VCaP (cell line): ENCODE results near the gene CAPRIN1.

Experiments used
- H3K27ac ChIP-seq: fragments of 450-650 bp; 2 replicates; pipeline ENCODE4 v1.5.1; 2017
- TF ChIP-seq, protein P1 (sequence below): fragments of 450-650 bp; conservative IDR thresholded peaks from 2 replicates; pipeline ENCODE4 v1.5.1; 2017; ENCODE audit warnings: mild to moderate bottlenecking, moderate library complexity

Gene CAPRIN1

DNA sequence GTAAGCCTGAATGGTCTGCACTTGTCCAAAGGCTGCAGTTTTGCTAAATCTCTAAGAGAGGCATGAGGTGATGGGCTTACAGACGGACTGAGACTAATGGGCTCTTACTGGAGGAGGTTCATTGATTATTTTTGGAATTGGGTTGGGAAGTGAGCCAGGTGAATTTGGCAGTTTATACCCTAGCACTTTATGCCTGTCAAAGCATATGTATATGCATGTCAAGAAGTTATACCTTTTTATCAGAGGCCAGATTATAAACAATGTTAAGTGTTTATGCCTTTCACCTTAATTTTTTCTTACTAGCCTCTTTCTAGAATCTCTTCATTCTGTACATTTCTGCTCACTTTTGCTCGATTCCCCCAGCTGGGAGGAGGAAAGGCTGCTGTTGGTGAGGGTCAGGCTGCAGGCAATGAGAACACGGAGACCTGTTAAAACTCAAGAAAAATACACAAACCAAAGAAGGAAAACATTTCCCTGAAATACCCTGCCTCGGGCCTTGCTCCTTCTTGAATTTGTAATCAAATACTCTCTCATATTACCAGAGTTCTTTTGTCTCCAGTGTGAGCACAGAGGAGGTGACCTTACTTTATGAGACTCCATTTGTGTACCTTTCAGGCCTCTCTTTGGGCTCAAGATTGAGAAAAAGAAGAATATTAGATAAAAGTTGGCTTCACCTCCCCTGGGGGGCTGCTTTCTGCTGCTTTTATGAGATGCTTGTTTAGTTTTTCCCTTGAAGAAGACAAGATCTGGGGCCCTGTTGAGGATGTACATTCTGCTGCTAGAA lies 73.5 kb downstream of the CAPRIN1 start:
- no peak overlapping the region for H3K27ac ChIP-seq
- TF ChIP-seq, protein P1, sequence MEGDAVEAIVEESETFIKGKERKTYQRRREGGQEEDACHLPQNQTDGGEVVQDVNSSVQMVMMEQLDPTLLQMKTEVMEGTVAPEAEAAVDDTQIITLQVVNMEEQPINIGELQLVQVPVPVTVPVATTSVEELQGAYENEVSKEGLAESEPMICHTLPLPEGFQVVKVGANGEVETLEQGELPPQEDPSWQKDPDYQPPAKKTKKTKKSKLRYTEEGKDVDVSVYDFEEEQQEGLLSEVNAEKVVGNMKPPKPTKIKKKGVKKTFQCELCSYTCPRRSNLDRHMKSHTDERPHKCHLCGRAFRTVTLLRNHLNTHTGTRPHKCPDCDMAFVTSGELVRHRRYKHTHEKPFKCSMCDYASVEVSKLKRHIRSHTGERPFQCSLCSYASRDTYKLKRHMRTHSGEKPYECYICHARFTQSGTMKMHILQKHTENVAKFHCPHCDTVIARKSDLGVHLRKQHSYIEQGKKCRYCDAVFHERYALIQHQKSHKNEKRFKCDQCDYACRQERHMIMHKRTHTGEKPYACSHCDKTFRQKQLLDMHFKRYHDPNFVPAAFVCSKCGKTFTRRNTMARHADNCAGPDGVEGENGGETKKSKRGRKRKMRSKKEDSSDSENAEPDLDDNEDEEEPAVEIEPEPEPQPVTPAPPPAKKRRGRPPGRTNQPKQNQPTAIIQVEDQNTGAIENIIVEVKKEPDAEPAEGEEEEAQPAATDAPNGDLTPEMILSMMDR = no peak

DNA sequence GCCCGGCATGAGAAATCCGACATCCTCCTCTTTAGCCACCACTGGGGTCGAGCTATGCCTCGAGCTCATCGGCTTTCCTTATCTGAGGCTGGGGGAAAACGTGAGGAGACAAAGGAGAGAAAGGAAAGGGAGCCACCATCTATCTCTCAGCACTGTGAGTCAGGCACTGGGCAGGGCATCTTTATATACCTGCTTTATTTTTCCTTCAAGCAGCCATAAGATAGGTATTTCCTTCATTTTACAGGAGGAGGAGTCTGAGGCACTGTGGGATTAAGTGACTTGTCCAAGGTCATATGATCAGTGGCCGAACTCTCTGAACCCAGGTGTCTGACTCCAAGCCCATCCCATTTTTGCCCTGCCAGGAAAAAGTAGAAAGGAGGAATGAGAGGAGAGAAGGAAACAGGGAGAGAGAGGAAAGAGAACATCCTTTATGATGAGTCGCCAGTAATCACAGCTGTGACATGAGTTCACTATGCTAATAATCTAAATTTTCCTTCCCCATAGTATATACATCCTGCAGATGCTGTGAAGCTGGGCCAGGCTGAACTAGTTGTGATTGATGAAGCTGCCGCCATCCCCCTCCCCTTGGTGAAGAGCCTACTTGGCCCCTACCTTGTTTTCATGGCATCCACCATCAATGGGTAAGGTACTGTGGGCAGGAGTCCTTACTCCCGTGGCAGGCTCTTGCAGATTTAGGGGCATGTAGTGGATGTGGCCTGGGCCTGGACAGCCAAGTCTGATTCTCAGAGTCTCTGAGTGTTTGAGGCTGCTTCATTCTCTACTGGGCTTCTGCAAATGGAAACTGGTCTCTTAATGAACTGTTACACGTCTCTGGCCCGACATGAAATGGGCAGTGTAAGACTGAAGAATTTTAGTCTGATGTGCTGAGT lies 75.7 kb downstream of the CAPRIN1 start:
- TF ChIP-seq, protein P1 = no peak
- H3K27ac ChIP-seq = no peak overlapping the region

DNA sequence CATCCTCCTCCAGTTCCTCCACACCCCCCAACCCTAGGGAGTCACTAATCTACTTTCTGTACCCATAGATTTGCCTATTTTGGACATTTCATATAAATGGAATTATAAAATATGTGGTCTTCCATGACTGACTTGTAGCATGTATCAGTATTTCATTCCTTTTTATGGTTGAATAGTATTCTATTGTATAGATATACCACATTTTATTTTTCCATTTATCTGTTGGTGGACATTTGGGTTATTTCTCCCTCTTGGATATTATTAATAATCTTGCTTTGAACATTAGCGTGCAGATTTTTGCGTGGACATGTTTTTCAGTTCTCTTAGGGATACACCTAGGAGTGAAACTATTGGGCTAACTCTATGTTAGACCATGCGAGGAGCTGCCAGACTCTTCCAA lies 77.3 kb downstream of the CAPRIN1 start:
- TF ChIP-seq, protein P1 = no peak

DNA sequence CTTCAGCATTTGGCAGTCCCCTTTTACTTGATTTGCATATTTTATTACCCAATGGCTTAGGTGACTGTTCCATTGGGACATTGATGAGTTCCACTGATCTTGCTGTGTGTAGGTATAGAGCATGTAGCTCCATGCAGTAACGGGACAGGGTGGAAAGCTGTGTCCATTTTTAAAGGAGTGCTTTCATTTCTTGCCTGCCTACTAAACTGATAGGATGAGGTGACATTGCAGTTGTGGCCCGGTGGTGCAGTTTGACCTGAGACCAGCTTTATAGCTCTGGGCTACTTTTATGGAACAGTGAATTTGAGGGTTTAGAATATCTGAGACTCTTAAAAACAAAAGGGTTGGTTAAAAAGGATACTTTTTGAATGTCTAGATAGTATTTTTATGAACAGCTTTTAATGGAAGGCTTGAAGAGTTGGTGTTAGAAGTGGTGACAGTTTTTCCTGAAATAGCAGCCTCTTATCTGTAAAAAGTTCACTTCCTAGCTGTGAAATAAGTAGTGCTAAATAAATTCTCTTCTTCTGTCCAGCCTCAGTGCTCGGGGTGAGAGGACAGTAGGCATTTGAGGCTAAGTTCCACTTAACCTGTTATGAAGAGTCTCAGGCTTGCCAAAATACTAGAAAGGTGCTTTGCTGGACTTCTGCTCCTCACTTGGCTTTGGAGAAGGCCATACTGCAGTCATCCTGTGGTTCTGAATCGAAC lies 80.9 kb downstream of the CAPRIN1 start:
- TF ChIP-seq, protein P1 = no peak
- H3K27ac ChIP-seq = no peak overlapping the region

More for the DNA sequence above, 77.3 kb downstream of the CAPRIN1 start:
- no peak overlapping the region for H3K27ac ChIP-seq

DNA sequence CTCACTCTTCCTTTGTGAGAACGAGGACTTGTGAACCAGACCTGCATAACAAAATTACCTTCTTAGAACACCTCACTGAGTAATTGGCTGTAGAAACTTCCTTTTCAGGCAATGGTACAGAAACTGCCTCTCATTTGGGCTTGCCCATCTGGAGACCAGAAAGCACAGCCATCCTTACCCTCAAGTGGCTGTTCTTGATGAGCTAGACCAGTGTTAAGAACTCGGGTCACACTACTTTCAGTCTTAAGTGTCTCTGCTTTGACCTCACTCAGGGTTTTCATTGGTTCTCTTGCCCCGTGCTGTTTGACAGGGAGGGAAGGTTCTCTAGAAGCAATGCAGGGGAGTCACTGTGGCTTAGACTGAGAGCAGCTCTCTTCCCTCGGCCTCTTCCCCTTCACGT lies 83.2 kb downstream of the CAPRIN1 start:
- H3K27ac ChIP-seq = no peak overlapping the region
- TF ChIP-seq, protein P1 = no peak

DNA sequence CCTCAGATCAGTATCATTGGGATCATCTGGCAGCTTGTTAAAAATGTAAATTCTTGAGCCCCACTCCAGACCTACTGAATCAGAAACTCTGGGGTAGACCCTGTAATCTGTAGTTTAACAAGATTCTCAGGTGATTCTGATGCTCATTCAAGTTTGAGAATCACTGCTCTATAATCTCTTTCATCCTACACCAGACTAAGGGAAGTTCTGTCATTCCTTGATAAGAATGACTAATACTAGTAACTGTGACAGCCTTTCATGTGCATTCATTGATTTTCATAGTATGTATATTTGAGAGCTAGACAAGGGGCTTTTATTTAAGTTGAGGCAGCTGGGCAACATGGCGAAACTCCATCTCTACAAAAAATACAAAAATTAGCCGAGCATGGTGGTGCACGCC lies 83.9 kb downstream of the CAPRIN1 start:
- no peak overlapping the region for H3K27ac ChIP-seq
- TF ChIP-seq, protein P1 = no peak

DNA sequence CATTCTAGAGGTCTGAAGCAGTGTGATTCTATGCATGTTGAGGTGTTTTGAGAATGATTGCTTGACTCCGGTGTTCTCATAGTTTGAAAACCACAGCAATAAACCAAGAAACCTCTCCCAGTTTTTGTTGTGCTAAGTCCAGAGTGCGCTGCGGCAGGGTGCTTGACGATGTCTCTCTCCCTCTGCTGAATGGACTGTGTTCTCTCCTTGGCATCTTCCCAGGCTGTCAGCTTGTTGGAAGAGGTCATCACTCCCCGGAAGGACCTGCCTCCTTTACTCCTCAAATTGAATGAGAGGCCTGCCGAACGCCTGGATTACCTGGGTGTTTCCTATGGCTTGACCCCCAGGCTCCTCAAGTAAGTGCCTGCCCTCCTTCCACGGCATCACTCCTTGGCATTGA lies 84.9 kb downstream of the CAPRIN1 start:
- no peak overlapping the region for H3K27ac ChIP-seq
- TF ChIP-seq, protein P1 = no peak
